Left ventricle myocardium inferior (tissue), 1 donor: ENCODE measurements around the gene PTPN14. TPM values are rescaled to one million over a fixed set of nuclear protein-coding genes. Genes with fewer than 3 reads are reported as not detected.

ENCODE experiments used
- DNase-seq: peaks from one replicate; pipeline ENCODE4 v3.0.0-alpha.2; 2020
- H3K27ac ChIP-seq: fragments of 200-600 bp; replicated peaks from 2 replicates; pipeline ENCODE4 v1.8.0; 2021
- H3K27me3 ChIP-seq: fragments of 200-600 bp; 2 replicates; pipeline ENCODE4 v1.8.0; 2021; ENCODE audit warnings: low read depth
- H3K36me3 ChIP-seq: fragments of 200-600 bp; 2 replicates; pipeline ENCODE4 v1.8.0; 2021
- H3K4me1 ChIP-seq: fragments of 200-600 bp; 2 replicates; pipeline ENCODE4 v1.8.0; 2021
- H3K4me3 ChIP-seq: fragments of 200-600 bp; 2 replicates; pipeline ENCODE4 v1.8.0; 2021; ENCODE audit warnings: mild to moderate bottlenecking, moderate library complexity
- H3K9me3 ChIP-seq: fragments of 200-600 bp; replicated peaks from 2 replicates; pipeline ENCODE4 v1.8.0; 2021
- CTCF ChIP-seq: fragments of 200-600 bp; IDR thresholded peaks from 2 replicates; pipeline ENCODE4 v1.8.0; 2021; ENCODE audit warnings: antibody characterized with exemption, mild to moderate bottlenecking, borderline replicate concordance
- intact Hi-C: fragments of 100-400 bp; cut with micrococcal nuclease; formaldehyde crosslinking; loops from one replicate; pipeline ENCODE4 v1.11.0; 2022
- total RNA-seq: library from RNA; stranded (reverse); fragmentation: NEBNext Ultra II Directional; extraction: Animal tissue kit (Norgen Biotek cat#: 25700); gene quantifications from one replicate; pipeline ENCODE4 v1.2.1, GENCODE V29; 2021
- donor health status: DM: no; HTN: yes; CAD: no; lungs with severe emphysema.

Gene PTPN14
- total RNA-seq, 1 donor from 2014 or later = 32.5 TPM

- Histone ChIP-seq H3K27me3 (no peaks in the 10 kb centered on the region), H3K4me1 (peaks cover 20% of the 10 kb centered on the region), H3K36me3 (peaks cover 20% of the 10 kb centered on the region), H3K4me3 (no peak overlapping the region), H3K27ac (no peak overlapping the region), H3K9me3 (no peaks in the 10 kb centered on the region)
- no peak for DNase-seq
- intact Hi-C loops = no loop called here
- TF ChIP-seq CTCF = no peak
These were observed 147.2 kb downstream of the PTPN14 start for GRCh38 chr1:214404154-214404553.

- no peak for DNase-seq
- TF ChIP-seq CTCF = no peak
- no peaks in the 10 kb centered on the region for H3K9me3 ChIP-seq
- no peak overlapping the region for H3K4me3 ChIP-seq
- peak overlapping the region; percentile 28 for H3K27ac ChIP-seq
- peaks cover 26% of the 10 kb centered on the region for H3K36me3 ChIP-seq
- no peaks in the 10 kb centered on the region for H3K27me3 ChIP-seq
- H3K4me1 ChIP-seq = peaks cover 20% of the 10 kb centered on the region
- intact Hi-C loops = no loop called here
These were observed 148.0 kb downstream of the PTPN14 start for GRCh38 chr1:214403431-214403830.

- Histone ChIP-seq H3K36me3 (peaks cover 33% of the 10 kb centered on the region), H3K9me3 (no peaks in the 10 kb centered on the region), H3K27ac (peak overlapping the region; percentile 28), H3K4me3 (no peak overlapping the region), H3K4me1 (peaks cover 20% of the 10 kb centered on the region), H3K27me3 (no peaks in the 10 kb centered on the region)
- intact Hi-C loops = no loop called here
- TF ChIP-seq CTCF = no peak
- DNase-seq = no peak
These were observed 148.8 kb downstream of the PTPN14 start for GRCh38 chr1:214402613-214403083.

- H3K9me3 ChIP-seq = no peaks in the 10 kb centered on the region
- no peak for TF ChIP-seq CTCF
- DNase-seq = no peak
- H3K36me3 ChIP-seq = peaks cover 42% of the 10 kb centered on the region
- intact Hi-C loops = no loop called here
- peaks cover 20% of the 10 kb centered on the region for H3K4me1 ChIP-seq
- no peak overlapping the region for H3K4me3 ChIP-seq
- H3K27me3 ChIP-seq = no peaks in the 10 kb centered on the region
- peak overlapping the region; percentile 32 for H3K27ac ChIP-seq
These were observed 149.7 kb downstream of the PTPN14 start for GRCh38 chr1:214401666-214402065.

GRCh38 chr1:214400131-214400530 lies 151.3 kb downstream of the PTPN14 start:
- intact Hi-C loops = no loop called here
- H3K27me3 ChIP-seq = no peaks in the 10 kb centered on the region
- peaks cover 42% of the 10 kb centered on the region for H3K36me3 ChIP-seq

More at GRCh38 chr1:214400131-214400530, 151.3 kb downstream of the PTPN14 start:
- DNase-seq = no peak
- no peak overlapping the region for H3K4me3 ChIP-seq
- no peaks in the 10 kb centered on the region for H3K9me3 ChIP-seq
- peaks cover 20% of the 10 kb centered on the region for H3K4me1 ChIP-seq
- no peak for TF ChIP-seq CTCF
- no peak overlapping the region for H3K27ac ChIP-seq
